GM04503 (cell line): Measurements from ENCODE around the gene CHCHD1.
"Not testable (repeated sequence)": the region's sequence is repeated elsewhere in the genome, so short reads cannot be mapped to it uniquely, and the experiment has no call there.

Experiments used
- DNase-seq: peaks from one replicate; pipeline ENCODE4 v3.0.0-alpha.2; 2012; ENCODE audit warnings: low read depth

Gene CHCHD1

DNA sequence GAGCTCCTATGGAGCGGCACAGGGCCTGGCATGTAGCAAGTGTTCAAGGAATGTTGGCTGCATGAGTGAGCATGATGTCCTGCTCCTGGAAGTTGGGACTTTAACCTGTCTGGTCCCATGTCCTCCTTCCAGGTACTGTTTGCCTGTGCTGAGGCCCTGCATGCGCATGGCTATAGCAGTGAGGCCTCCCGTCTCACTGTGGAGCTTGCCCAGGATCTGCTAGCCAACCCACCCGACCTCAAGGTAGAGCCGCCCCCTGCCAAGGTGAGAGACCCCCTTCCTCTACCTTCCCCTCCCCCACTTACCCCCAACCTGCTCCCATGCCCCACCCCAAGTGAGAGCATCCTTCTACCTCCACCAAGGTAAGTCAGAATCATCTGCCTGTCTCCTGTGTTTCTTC, 11.6 kb downstream of the CHCHD1 start:
- no peak for DNase-seq

DNA sequence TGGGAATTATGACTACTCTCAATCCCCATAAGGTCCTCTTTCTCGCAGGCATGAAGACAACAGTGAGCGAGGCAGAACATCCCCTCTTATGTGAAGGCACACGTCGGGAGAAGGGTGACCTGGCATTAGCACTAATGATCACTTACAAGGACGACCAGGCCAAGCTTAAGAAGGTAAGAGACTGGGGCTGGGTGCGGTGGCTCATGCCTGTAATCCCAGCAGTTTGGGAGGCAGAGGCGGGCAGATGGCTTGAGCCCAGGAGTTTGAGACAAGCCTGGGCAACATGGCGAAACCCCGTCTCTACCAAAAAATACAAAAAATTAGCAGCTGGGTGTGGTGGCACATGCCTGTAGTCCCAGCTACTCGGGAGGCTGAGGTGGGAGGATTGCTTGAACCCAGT, 13.6 kb downstream of the CHCHD1 start:
- not testable (repeated sequence) for DNase-seq

DNA sequence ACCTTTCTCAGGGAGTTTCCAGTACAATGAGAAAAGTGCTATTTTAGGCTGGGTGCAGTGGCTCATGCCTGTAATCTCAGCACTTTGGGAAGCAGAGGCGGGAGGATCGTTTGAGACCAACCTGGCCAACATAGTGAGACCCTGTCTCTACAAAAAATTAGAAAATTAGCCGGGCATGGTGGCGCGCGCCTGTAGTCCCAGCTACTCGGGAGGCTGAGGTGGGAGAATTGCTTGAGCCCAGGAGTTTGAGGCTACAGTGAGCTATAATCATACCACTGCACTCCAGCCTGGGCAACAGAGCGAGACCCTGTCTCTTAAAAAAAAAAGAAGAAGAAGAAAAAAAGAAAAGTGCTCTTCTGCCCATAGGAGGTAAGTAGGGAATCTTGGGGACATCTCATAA, 14.2 kb downstream of the CHCHD1 start:
- DNase-seq, result not testable (repeated sequence)

- no peak for DNase-seq
Observed at GRCh38 chr10:73796766-73797165, 14.9 kb downstream of the CHCHD1 start.

GRCh38 chr10:73797324-73798025, 15.6 kb downstream of the CHCHD1 start:
- DNase-seq, result no peak

DNA sequence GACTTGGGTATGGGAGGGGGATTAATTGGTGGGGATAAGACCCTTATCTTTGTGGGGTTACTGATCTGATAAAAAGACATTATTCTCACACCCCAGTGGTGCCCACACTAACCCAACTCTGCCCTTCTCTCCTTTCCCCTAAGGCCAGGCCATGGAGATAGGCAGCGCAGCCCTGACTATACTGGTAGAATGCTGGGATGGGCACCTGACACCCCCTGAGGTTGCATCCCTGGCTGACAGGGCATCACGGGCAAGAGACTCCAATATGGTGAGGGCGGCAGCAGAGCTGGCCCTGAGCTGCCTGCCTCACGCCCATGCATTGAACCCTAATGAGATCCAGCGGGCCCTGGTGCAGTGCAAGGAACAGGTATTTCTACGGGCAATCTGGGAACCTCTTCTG, 16.2 kb downstream of the CHCHD1 start:
- DNase-seq, result no peak

- no peak for DNase-seq
Observed at GRCh38 chr10:73798927-73799560, 17.2 kb downstream of the CHCHD1 start.

DNA sequence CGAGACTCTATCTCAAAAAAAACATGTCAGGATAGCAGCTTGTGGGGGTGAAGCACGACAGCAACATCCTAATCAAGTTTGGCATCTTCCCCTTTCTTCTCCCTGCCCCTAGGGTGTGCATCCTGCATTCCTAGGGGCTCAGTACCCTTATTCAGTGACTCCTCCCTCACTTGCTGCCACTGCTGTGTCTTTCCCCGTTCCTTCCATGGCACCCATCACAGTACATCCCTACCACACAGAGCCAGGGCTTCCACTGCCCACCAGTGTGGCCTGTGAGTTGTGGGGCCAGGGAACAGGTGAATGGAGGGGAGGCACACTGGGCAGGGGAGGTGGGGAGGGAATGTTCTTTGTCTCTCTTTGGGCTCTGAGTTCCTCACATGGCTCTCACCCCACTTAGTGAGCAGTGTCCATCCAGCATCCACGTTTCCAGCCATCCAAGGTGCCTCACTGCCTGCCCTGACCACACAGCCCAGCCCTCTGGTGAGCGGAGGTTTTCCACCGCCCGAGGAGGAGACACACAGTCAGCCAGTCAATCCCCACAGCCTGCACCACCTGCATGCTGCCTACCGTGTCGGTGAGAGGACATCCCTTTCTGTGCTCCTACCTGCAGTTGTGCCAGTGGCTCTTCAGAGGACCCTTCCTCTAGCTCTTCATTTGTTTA, 18.2 kb downstream of the CHCHD1 start:
- no peak for DNase-seq

DNA sequence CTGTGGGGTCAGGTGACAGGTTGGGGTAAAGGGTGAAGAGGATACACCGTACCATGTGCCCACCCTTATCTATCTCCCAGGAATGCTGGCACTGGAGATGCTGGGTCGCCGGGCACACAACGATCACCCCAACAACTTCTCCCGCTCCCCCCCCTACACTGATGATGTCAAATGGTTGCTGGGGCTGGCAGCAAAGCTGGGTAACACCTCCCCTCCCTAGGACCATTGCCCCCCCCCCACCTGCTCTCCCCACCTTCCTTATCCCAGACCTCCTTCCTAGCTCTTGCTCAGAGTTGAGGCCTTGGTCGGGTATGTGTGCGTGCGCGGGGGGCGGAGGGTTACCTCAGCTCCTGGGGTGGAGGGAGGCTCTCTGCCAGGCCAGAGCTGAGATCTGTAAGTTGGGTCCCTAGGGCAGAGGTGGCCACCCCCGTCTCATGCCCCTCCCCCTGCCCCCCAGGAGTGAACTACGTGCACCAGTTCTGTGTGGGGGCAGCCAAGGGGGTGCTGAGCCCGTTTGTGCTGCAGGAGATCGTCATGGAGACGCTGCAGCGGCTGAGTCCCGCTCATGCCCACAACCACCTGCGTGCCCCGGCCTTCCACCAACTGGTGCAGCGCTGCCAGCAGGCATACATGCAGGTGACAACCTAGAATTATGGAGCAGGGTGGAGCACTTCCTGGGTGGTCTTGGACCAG, 18.9 kb downstream of the CHCHD1 start:
- no peak for DNase-seq

GRCh38 chr10:73801253-73801590, 19.4 kb downstream of the CHCHD1 start:
- DNase-seq, result no peak

DNA sequence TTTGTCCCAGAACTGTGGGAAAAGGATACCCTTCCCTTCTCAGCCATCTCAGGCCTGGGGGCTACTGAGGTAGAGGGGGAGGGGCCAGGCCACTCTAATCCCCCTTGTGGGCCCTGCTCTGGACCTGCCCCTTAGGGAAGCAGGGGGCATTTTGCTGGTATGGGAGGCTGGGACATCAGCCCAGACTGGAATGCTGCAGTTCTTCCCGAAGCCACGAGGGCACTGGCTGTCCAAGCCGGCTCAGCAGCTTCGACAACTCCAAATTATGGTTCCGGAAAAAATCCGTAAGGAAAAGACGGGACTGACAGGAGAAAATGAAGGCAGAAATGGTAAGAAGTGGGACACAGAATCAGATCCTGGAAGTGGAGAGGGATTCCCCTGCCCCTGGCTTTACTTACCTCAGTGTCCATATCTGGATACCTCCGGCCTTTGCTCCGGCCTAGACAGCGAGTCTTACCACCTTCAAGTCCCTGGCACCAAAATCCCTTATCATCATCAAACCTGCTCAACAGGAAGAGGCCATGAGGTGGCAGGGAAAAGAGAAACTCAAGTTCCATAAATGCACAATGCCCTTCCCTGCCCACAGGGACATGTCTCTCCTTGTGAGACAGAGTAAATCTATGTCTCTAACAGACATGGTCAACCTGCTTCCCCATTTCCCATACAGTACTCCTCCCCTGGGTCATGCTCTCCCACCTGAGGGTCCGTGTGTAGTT, 20.6 kb downstream of the CHCHD1 start:
- DNase-seq, result no peak

GRCh38 chr10:73803680-73804286, 21.9 kb downstream of the CHCHD1 start:
- no peak for DNase-seq

- no peak for DNase-seq
Observed at GRCh38 chr10:73806176-73806950, 24.5 kb downstream of the CHCHD1 start.

- no peak for DNase-seq
Observed at GRCh38 chr10:73807471-73807870, 25.6 kb downstream of the CHCHD1 start.

- DNase-seq, result no peak
Observed at GRCh38 chr10:73808021-73808815, 26.4 kb downstream of the CHCHD1 start.

DNA sequence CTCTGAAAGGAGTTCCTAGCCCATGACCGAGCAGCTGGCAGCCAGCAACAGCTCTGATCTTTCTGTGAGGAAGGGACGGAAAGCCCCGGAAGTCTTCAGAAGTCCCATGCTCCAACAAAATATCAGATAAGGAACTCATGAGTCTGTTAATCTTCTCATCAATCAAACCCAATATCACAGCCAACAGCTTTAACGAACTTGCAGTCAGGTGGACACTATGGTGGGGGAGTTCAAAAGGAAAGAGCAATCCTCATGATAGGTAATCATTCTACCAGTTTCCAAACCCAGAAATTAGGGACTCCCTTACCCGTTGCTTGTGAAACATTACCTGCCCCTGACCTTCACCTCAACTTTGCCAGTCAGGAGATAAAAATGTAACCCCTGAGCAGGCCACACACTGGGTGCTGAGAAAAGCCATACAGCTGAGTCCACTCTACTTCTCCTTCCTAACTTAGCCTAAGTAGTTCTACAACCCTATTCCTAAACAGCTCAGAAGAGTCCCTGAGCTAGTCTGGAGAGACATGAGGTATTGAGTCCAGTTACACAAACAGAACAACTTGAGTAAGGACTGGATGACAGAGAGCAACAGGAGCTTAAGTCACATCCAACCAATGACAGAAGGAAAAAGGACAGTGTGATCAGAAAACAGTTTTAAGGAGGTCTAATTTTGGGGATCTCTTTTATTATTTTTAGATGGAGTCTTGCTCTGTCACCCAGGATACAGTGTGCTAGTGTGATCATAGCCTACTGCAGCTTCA, 27.4 kb downstream of the CHCHD1 start:
- no peak for DNase-seq

GRCh38 chr10:73810358-73810734, 28.5 kb downstream of the CHCHD1 start:
- DNase-seq, result no peak

- no peak for DNase-seq
Observed at GRCh38 chr10:73810735-73811465, 29.1 kb downstream of the CHCHD1 start.

DNA sequence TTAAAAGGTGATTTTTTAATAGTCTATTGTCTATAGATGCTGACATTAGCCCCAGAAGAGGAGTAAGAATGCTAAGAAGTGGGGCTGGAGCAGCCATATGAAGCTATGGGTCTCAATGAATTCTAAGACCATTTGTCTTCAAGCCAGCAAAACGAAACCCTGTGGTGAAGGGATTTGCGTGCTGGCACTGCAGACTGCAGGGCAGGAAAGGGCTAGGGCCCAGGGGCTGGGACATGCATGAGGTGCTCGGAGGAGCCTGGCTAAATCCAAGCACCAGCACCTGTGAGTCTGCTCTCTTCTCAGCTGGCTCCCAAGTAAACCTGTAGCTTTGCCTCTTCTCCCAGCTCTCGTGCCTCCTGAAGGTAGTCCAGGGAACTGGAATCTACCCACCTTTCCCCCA, 30.8 kb downstream of the CHCHD1 start:
- no peak for DNase-seq
